Measurements from ENCODE around the gene ZNF324. TPM values are rescaled to one million over a fixed set of nuclear protein-coding genes. Genes with fewer than 3 reads are reported as not detected.
A peak's percentile ranks its signal among the peaks of the same experiment; 100 is the strongest.

The ZNF324 gene
- total and polyA plus RNA-seq, 2 of the 13 experiments (the other 11 are each of a cell fraction or from before 2014, with no cell fraction given) = 1.1 to 4.7 TPM

DNA sequence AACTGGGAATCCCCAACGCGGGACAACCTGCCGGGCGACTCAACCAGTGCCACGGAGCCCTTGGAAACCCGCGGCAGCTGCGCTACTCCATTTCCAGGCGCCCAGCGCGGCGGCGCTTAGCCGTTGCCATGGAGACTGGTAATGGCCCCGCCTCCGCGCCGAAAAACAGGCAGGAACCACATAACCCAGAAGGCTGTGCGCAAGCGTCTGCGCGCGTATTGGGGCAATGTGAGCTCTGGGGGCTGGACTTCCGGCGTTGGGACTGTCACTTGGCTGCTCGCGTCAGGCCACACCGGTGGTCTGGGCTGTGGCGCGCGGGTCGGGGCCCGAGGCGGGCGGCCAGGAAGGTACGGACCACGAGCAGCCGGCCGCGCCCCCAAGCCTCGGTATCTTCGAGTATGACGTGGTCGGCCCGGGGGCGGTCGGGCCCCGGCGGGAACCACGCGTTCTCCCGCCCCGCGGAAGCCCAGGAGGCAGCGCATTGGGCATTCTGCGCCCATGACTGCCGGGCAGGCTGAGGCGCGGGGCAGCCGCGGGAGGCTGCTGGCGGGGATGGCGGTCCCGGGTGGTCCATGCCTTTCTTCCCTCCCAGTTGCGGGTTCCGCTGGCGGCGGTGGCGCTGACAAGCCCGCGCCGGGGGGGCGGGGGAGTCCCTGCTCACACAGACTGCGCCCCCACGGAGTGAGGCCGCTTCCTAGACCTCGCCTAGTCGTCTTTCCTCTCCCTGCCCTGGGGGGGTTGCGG lies 15.3 kb upstream of the ZNF324 start, which contains the start of gene ZNF324B (continued):
- no peak for TF ChIP-seq ETS1 (CRISPR knock-in tag; IDR thresholded peaks at IDR 0.05)
- no peak for TF ChIP-seq SRSF4 (IDR thresholded peaks at IDR 0.05; ENCODE audit: low read depth, low read length, poor library complexity, severe bottlenecking)
- TF ChIP-seq ZNF136 (CRISPR knock-in tag; IDR thresholded peaks at IDR 0.05; ENCODE audit: low read depth) = no peak
- TF ChIP-seq ZZZ3 (CRISPR knock-in tag; IDR thresholded peaks at IDR 0.05; ENCODE audit: borderline replicate concordance) = no peak
- TF ChIP-seq ZBTB14 (CRISPR knock-in tag; IDR thresholded peaks at IDR 0.05) = no peak
- TF ChIP-seq SUZ12 (IDR thresholded peaks at IDR 0.05; ENCODE audit: low read depth, low read length) = peak; percentile 73
- no peak for TF ChIP-seq NR2F2 (IDR thresholded peaks at IDR 0.05; ENCODE audit: borderline replicate concordance, low read depth)
- TF ChIP-seq ZFYVE20 (CRISPR knock-in tag; IDR thresholded peaks at IDR 0.05; ENCODE audit: borderline replicate concordance, low read depth) = no peak
- TF ChIP-seq SMYD3 (CRISPR knock-in tag; IDR thresholded peaks at IDR 0.05) = no peak
- TF ChIP-seq TSC22D2 (CRISPR knock-in tag; IDR thresholded peaks at IDR 0.05; ENCODE audit: borderline replicate concordance) = no peak
- no peak for TF ChIP-seq ZNF619 (CRISPR knock-in tag; IDR thresholded peaks at IDR 0.05)
- TF ChIP-seq ELF3 (CRISPR knock-in tag; IDR thresholded peaks at IDR 0.05) = no peak
- peak; percentile 65 for TF ChIP-seq SP5 (CRISPR knock-in tag; IDR thresholded peaks at IDR 0.05; ENCODE audit: borderline replicate concordance, low read depth)
- no peak for TF ChIP-seq ZNF792 (CRISPR knock-in tag; IDR thresholded peaks at IDR 0.05)
- no peak for TF ChIP-seq TIGD3 (CRISPR knock-in tag; IDR thresholded peaks at IDR 0.05; ENCODE audit: borderline replicate concordance)
- TF ChIP-seq, protein P1, sequence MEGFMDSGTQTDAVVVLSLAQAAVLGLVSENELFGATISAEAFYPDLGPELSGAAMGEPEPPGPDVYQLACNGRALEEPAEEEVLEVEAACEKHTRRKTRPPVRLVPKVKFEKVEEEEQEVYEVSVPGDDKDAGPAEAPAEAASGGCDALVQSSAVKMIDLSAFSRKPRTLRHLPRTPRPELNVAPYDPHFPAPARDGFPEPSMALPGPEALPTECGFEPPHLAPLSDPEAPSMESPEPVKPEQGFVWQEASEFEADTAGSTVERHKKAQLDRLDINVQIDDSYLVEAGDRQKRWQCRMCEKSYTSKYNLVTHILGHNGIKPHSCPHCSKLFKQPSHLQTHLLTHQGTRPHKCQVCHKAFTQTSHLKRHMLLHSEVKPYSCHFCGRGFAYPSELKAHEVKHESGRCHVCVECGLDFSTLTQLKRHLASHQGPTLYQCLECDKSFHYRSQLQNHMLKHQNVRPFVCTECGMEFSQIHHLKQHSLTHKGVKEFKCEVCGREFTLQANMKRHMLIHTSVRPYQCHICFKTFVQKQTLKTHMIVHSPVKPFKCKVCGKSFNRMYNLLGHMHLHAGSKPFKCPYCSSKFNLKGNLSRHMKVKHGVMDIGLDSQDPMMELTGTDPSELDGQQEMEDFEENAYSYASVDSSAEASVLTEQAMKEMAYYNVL (CRISPR knock-in tag; IDR thresholded peaks at IDR 0.05; ENCODE audit: borderline replicate concordance) = no peak
- TF ChIP-seq, protein P2, sequence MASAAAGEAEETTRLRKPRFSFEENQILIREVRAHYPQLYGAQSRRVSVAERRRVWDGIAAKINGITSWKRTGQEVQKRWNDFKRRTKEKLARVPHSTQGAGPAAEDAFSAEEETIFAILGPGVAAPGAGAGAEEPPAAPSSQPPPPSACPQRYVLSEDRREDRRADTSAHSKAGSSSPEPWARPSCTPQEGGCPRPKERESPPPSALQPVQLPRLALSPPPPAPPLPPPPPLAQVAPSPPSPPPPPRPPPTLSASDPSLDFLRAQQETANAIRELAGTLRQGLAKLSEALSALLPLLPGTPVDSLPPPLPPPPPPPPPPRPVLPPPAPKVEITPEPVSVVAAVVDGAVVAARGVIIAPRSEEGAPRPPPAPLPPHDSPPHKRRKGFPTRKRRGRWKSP (CRISPR knock-in tag; IDR thresholded peaks at IDR 0.05) = peak; percentile 83; the same call in 1 of the 2 replicates
- no peak for TF ChIP-seq SRSF1 (optimal IDR thresholded peaks at IDR 0.05; ENCODE audit: low read depth, low read length)
- TF ChIP-seq RFX1 (IDR thresholded peaks at IDR 0.05) = peak; percentile 94
- TF ChIP-seq EEA1 (CRISPR knock-in tag; IDR thresholded peaks at IDR 0.05; ENCODE audit: borderline replicate concordance) = no peak
